Activated T-cell treated with anti-CD3 and anti-CD28 coated beads, Interleukin-2, amount 50 U/mL, for 72 hours (primary cell): ENCODE measurements around the gene TMPRSS6. TPM values are rescaled to one million over a fixed set of nuclear protein-coding genes. Genes with fewer than 3 reads are reported as not detected.
A peak's percentile ranks its signal among the peaks of the same experiment; 100 is the strongest.
"Not testable (repeated sequence)": the region's sequence is repeated elsewhere in the genome, so short reads cannot be mapped to it uniquely, and the experiment has no call there.

Source experiments
- ATAC-seq, 2 donors: fragments of 150-1000 bp; cut with Tn5 transposase; replicated peaks in 1 of 2; 2 replicates each; pipeline ENCODE4 v1.10.0; 2021; ENCODE audit warnings: moderate library complexity in 2 of 2, mild to moderate bottlenecking in 1 of 2
- DNase-seq, 2 donors: peaks; one replicate each; pipeline ENCODE4 v3.0.0; 2021 to 2022; ENCODE audit warnings: mixed read lengths in 1 of 2
- H3K27ac Mint-ChIP-seq: one replicate; pipeline ENCODE4 v1.8.0; 2022; ENCODE audit warnings: mild to moderate bottlenecking, moderate library complexity, mixed read lengths
- H3K27me3 Mint-ChIP-seq: one replicate; pipeline ENCODE4 v1.8.0; 2022; ENCODE audit warnings: low read depth, mixed read lengths
- H3K36me3 Mint-ChIP-seq, 2 donors: one replicate each; pipeline ENCODE4 v1.8.0; 2022; ENCODE audit warnings: mixed read lengths in 2 of 2, mild to moderate bottlenecking in 1 of 2; ENCODE audit not compliant: insufficient read depth in 2 of 2
- H3K4me1 Mint-ChIP-seq: one replicate; pipeline ENCODE4 v1.8.0; 2022; ENCODE audit warnings: low read depth, mixed read lengths
- H3K4me3 Mint-ChIP-seq, 2 donors: one replicate each; pipeline ENCODE4 v1.8.0; 2022; ENCODE audit warnings: mild to moderate bottlenecking in 2 of 2, mixed read lengths in 2 of 2, moderate library complexity in 2 of 2
- H3K9me3 Mint-ChIP-seq, 2 donors: one replicate each; pipeline ENCODE4 v1.8.0; 2022; ENCODE audit warnings: mixed read lengths in 2 of 2
- total RNA-seq, 2 donors: library from RNA; stranded (reverse); gene quantifications; one replicate each; pipeline ENCODE4 v1.2.3, GENCODE V29; 2022

Gene TMPRSS6
- total RNA-seq, 2 donors from 2014 or later = 26.8 to 59.4 TPM

DNA sequence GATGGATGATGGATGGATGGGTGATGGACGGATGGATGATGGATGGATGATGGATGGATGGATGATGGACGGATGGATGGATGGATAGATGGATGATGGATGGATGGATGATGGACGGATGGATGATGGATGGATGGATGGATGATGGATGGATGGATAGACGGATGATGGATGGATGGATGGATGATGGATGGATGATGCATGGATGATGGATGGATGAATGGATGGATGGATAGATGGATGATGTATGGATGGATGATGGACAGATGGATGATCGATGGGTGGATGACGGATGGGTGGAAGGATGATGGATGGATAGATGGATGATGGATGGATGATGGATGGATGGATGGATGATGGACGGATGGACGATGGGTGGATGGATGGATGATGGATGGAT, 36.8 kb downstream of the TMPRSS6 start:
- ATAC-seq (no peak), DNase-seq (no peak)
- no peak overlapping the region for H3K4me3 Mint-ChIP-seq
- no peaks in the 10 kb centered on the region for H3K9me3 Mint-ChIP-seq
- peaks cover 12% of the 10 kb centered on the region for H3K4me1 Mint-ChIP-seq
- peaks cover 0 to 1% of the 10 kb centered on the region in 2 donors for H3K36me3 Mint-ChIP-seq
- H3K27ac Mint-ChIP-seq = no peak overlapping the region
- H3K27me3 Mint-ChIP-seq = peaks cover 32% of the 10 kb centered on the region

DNA sequence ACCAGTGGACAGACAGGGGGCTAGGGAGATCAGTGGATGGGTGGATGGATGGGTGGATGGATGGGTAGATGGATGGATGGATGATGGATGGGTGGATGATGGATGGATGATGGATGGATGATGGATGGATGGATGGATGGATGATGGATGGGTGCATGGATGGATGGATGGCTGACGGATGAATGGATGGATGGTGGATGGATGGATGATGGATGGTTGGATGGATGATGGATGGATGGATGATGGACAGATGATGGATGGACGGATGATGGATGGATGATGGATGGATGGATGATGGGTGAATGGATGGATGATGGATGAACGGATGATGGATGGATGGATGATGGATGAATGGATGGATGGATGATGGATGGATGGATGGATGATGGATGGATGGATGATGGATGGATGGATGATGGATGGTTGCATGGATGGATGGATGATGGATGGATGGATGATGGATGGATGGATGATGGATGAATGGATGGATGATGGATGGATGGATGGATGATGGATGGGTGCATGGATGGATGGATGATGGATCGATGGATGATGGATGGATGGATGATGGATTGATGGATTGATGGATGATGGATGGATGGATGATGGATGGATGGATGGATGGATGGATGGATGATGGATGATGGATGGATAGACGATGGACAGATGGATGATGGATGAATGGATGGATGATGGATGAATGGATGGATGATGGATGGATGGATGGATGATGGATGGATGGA, 37.5 kb downstream of the TMPRSS6 start:
- H3K4me3 Mint-ChIP-seq, H3K9me3 Mint-ChIP-seq, H3K36me3 Mint-ChIP-seq, ATAC-seq, DNase-seq, H3K27ac Mint-ChIP-seq, H3K4me1 Mint-ChIP-seq: not testable (repeated sequence)
- H3K27me3 Mint-ChIP-seq = peaks cover 32% of the 10 kb centered on the region

DNA sequence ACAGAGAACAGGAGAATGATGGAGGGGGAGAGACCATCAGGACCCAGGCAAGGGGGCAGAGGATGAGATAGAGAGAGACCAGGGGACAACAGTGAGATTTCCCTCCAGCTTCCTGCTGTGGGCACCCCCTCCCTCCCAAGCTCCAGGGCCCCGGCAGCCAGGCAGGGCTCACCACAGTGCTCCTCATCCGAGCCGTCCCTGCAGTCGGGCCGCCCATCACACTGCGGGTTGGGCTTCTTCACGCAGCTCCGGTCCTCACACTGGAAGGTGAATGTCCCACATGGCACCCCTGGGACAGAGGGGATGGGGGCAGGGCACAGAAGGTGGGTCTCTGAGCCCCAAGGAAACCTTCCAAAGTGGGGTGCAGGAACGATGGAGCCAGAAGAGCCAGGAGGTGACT, 38.8 kb downstream of the TMPRSS6 start:
- ATAC-seq (no peak), DNase-seq (no peak)
- no peak overlapping the region for H3K27ac Mint-ChIP-seq
- H3K27me3 Mint-ChIP-seq = peaks cover 25% of the 10 kb centered on the region
- H3K36me3 Mint-ChIP-seq = peaks cover 0 to 1% of the 10 kb centered on the region in 2 donors
- no peak overlapping the region for H3K4me3 Mint-ChIP-seq
- no peaks in the 10 kb centered on the region for H3K9me3 Mint-ChIP-seq
- peaks cover 2% of the 10 kb centered on the region for H3K4me1 Mint-ChIP-seq

DNA sequence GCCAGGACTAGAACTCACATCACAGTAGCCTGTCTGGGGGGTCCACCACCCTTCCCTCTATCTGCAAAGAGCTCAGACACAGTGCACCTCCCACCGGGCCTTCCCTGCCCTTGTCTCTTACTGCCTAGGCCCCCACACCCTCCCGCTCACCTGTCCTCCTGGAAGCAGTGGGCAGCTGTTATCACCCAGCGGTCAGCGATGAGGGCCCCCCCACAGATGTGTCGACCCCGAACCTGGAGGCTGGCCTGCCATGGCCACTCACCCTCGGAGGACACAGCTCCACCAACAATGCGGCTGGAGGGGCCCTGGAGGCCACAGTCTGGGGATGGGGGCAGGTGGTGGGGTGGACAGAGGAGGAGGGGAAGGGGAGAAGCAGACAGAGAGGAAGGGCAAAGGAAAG, 39.2 kb downstream of the TMPRSS6 start:
- Mint-ChIP-seq H3K36me3 (peaks cover 0 to 1% of the 10 kb centered on the region in 2 donors), H3K4me3 (no peak overlapping the region), H3K27ac (no peak overlapping the region), H3K9me3 (no peaks in the 10 kb centered on the region), H3K27me3 (peaks cover 21% of the 10 kb centered on the region), H3K4me1 (no peaks in the 10 kb centered on the region)
- no peak for DNase-seq
- ATAC-seq = no peak

DNA sequence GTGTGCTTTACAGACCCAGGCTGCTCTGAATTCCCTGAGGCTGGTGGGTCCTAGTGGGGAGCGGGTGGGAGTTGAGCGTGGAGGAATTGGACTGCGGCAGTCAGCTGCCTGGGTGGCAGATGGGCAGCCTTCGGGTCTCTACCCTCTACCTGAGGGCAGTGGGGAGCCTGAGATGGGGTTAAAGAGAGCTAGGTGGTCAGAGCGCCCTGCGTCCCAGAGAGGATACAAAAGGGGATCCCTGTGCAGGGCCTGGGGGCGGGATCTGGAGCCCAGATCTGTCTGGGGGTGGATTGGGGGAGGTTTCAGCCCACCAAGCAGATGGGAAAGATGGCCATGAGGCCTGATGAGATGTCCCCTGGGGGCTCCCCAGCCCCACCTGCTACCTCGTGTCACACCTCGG, 39.8 kb downstream of the TMPRSS6 start:
- H3K4me1 Mint-ChIP-seq = no peaks in the 10 kb centered on the region
- H3K27me3 Mint-ChIP-seq = peaks cover 21% of the 10 kb centered on the region
- peaks cover 0 to 1% of the 10 kb centered on the region in 2 donors for H3K36me3 Mint-ChIP-seq
- ATAC-seq = no peak
- DNase-seq = no peak
- no peak overlapping the region for H3K4me3 Mint-ChIP-seq
- no peak overlapping the region for H3K27ac Mint-ChIP-seq
- H3K9me3 Mint-ChIP-seq = no peaks in the 10 kb centered on the region

DNA sequence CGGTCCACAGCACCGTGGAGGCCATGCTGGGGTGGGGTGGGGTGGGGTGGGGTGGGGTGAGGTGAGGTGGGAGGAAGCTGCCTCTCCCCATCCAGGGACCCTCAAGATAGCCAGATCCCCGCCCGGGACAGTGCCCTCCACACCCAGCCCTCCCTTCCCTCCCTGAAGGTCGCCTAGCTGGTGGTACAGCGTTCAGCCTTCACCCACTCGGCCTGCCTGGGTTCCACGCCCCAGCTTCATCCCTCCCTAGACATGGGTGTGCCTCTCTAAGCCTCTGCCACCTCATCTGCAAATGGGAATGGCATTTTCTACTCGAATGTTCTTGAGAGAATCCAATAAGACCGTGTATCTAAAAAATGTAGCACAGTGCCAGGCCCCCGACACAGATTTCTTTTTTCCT, 40.2 kb downstream of the TMPRSS6 start:
- no peak overlapping the region for H3K27ac Mint-ChIP-seq
- no peaks in the 10 kb centered on the region for H3K4me1 Mint-ChIP-seq
- H3K4me3 Mint-ChIP-seq = no peak overlapping the region
- no peaks in the 10 kb centered on the region for H3K9me3 Mint-ChIP-seq
- ATAC-seq = peak in 1 of 2 donors; percentile 23
- no peak for DNase-seq
- peaks cover under 1 to 1% of the 10 kb centered on the region in 2 donors for H3K36me3 Mint-ChIP-seq
- peaks cover 21% of the 10 kb centered on the region for H3K27me3 Mint-ChIP-seq

DNA sequence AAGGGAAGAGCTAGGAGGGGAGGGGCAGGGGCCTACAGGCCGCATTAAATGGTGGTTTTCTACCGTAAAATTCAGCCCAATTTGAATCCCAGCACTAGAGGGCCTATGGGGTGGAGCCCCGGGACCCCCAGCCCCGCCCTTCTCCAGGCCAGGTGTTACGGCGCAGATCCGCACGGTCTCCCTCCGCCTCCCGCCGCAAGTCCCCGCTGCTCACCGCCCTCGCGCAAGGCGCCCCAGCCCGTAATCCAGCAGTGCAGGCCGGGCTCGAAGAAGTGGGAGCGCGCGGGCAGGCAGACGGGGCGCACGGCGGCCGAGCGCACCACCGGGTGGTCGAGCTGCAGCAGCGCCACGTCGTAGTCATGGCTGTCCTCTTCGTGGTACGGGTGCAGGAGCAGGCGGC, 40.7 kb downstream of the TMPRSS6 start:
- H3K4me1 Mint-ChIP-seq = no peaks in the 10 kb centered on the region
- peaks cover 1% of the 10 kb centered on the region in 2 donors for H3K36me3 Mint-ChIP-seq
- no peak overlapping the region for H3K4me3 Mint-ChIP-seq
- no peak overlapping the region for H3K27ac Mint-ChIP-seq
- no peak for DNase-seq
- H3K9me3 Mint-ChIP-seq = no peaks in the 10 kb centered on the region
- peak in 1 of 2 donors; percentile 21 for ATAC-seq
- peaks cover 21% of the 10 kb centered on the region for H3K27me3 Mint-ChIP-seq

DNA sequence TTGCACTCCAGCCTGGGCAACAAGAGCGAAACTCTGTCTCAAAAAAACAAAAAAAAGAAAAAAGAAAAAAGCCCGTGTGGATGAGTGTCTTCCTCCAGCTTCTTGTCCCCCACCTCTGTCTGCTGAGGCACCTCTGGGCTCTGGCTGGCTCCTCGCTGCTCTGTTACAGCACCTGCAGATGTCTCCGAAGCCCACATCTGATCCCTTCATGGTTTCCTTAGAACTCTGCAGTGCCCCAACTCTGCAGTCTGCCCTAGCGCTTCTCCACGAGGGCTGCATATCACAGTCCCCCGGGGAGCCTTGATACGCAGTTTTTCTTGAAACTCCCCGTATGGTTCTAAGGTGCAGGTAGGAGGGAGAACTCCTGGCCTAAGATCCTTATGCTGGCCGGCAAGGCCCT, 42.1 kb downstream of the TMPRSS6 start:
- peaks cover 1% of the 10 kb centered on the region in 2 donors for H3K36me3 Mint-ChIP-seq
- no peaks in the 10 kb centered on the region for H3K9me3 Mint-ChIP-seq
- no peak for ATAC-seq
- no peaks in the 10 kb centered on the region for H3K4me1 Mint-ChIP-seq
- no peak overlapping the region for H3K4me3 Mint-ChIP-seq
- no peak overlapping the region for H3K27ac Mint-ChIP-seq
- no peak for DNase-seq
- peaks cover 21% of the 10 kb centered on the region for H3K27me3 Mint-ChIP-seq

DNA sequence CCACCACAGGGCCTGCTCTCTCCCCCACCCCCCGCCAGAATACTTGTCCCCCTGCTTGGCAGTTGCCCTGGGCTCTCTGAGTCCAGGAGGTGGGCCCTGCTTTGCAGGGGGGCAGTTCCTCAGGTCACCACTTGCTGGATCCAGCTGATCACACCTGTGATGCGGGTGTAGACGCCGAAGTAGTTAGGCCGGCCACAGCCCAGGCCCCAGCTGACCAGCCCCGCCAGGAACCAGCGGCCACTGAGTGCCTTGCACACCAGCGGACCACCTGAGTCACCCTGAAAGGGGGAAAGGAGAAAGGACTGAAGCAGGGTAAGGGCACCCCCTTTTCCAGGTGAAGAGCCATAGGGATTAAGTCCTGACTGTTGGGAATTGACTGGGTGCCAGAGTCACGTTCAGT, 43.6 kb downstream of the TMPRSS6 start:
- DNase-seq (no peak), ATAC-seq (no peak)
- Mint-ChIP-seq H3K4me3 (no peak overlapping the region), H3K4me1 (peaks cover 14% of the 10 kb centered on the region), H3K9me3 (no peaks in the 10 kb centered on the region), H3K36me3 (peaks cover 1 to 2% of the 10 kb centered on the region in 2 donors), H3K27ac (no peak overlapping the region), H3K27me3 (peaks cover 21% of the 10 kb centered on the region)

DNA sequence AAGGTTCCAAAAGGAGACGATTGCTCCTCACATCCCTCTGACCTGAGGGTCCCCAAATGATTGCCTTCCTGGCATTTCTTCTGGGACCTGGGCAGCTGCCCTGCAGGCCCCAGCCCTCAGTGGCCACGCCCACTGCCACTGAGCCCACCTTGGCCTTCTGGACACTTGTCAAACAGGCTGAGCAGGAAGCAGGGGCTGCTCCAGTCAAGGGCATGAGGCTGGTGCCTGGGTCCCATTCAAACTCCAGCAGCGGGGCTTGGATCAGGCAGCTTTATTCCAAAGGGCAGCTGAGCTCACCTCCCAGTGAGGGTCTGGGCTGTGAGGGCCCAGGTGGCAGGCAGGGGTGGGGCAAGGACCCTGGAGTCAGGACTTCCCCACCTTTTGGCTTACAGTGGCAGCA, 44.3 kb downstream of the TMPRSS6 start:
- Mint-ChIP-seq H3K27ac (no peak overlapping the region), H3K9me3 (no peaks in the 10 kb centered on the region), H3K36me3 (peaks cover 1% of the 10 kb centered on the region in 2 donors), H3K4me3 (no peak overlapping the region), H3K27me3 (peaks cover 17% of the 10 kb centered on the region), H3K4me1 (peaks cover 22% of the 10 kb centered on the region)
- ATAC-seq = no peak
- DNase-seq = no peak

DNA sequence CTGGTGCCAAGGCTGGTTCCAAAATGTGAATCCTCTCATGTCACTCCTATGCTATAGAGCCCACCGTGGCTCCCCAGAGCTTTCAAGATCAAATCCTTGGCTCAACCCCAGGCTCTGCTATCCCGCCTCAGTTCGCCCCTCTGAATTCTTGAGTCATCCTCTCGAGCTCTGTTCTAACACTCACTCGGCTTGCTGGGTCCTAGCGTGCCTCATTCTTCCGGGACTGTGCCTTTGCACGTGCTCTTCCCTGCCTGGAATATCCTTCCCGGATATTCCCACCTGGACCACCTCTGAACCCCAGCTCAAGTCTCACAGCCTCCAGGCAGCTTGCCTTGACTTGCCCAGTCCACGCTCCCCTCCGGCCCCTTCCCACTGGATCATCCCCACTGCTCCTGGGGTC, 45.0 kb downstream of the TMPRSS6 start:
- ATAC-seq = no peak
- H3K4me3 Mint-ChIP-seq = no peak overlapping the region
- no peaks in the 10 kb centered on the region for H3K9me3 Mint-ChIP-seq
- peaks cover 28% of the 10 kb centered on the region for H3K4me1 Mint-ChIP-seq
- no peak overlapping the region for H3K27ac Mint-ChIP-seq
- DNase-seq = no peak
- peaks cover 11% of the 10 kb centered on the region for H3K27me3 Mint-ChIP-seq
- H3K36me3 Mint-ChIP-seq = peaks cover 1% of the 10 kb centered on the region in 2 donors

DNA sequence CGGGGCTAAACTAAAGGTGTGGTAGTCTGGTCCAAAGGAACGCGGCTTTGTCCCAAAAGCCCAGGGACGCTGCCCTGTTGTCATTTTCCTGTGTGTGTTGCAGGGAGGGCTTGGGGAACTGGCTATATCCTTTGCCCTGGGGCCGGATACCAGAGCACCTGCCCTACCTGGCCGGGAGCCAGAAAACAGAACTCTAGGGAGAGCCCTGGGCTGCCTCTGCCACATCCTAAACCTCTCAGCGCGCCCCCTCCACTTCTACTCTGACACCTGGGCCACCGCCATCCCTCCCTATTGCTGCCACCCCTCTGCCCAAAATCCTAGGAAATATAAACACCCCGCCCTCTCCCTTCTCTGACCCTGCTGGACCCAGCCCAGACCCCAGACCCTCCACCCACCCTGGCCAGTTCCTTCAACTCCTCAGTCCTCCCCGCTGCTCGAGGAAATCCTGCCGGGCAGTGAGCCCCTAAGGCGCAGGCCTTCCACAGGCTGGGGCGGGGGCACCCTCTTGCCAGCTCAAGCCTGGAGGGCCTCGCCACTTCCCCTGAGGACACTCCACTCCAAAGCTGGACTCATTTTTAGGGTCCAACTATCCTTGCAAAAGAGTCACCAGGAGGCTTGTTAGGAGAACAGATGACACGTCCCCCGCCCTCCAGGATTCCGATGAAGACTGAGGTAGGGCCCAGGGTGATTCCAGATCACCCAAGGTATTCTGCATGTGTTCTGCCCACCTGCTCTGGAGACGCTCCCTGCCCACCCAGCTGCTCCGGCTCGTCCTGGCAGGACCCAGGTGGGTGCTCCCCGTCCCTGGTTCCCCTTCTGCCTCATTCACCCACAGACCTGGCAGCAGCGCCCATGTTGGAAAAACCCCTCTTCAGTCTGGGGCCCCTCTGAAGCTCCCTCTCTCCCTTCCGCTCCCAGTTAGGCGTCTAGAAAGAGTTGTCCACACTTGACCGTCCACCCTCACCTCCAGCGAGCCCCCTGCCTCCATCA, 45.8 kb downstream of the TMPRSS6 start:
- peaks cover 28% of the 10 kb centered on the region for H3K4me1 Mint-ChIP-seq
- H3K27me3 Mint-ChIP-seq = peaks cover 8% of the 10 kb centered on the region
- H3K4me3 Mint-ChIP-seq = no peak overlapping the region
- H3K27ac Mint-ChIP-seq = no peak overlapping the region
- DNase-seq (no peak), ATAC-seq (no peak)
- H3K9me3 Mint-ChIP-seq = no peaks in the 10 kb centered on the region
- peaks cover 1% of the 10 kb centered on the region in 2 donors for H3K36me3 Mint-ChIP-seq

DNA sequence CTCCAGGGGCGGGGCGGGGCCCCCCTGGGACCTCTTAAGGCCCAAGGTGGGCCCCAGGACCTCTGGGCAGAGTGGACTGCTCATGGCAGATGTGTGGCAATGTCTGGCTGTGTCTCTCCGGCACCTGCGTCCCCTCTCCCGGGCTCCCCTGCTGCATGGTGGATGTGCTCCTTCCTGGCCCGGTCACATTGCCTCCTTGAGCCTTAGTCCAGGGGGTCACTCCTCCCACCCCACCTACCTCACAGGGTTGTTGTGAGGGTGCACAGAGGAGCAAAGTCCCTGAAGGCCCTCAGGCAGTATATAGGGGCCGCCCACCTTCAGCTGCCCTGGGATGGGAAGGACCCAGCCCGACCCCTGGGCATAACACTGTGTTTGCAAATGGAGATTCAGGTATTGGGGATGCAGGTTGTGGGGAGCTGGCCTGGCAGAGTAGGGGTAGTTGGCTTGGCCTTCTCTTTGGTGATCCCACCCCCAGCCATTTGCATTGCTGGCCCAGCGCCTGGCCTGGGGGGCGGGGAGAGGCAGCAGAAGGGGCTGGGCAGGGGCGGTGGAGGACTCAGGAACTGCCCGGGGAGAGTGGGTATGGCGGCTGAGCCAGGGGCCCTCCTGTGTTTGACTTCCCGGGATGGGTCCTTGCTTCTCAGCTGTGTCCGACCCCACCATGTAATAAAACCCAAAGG, 46.7 kb downstream of the TMPRSS6 start:
- Mint-ChIP-seq H3K4me1 (peaks cover 28% of the 10 kb centered on the region), H3K27ac (no peak overlapping the region), H3K9me3 (no peaks in the 10 kb centered on the region), H3K4me3 (no peak overlapping the region), H3K27me3 (no peaks in the 10 kb centered on the region), H3K36me3 (peaks cover 1% of the 10 kb centered on the region in 2 donors)
- ATAC-seq (no peak), DNase-seq (no peak)
